HG02981 (cell line): ENCODE data around the gene SGTA.
A peak's percentile ranks its signal among the peaks of the same experiment; 100 is the strongest.

Experiments used
- ATAC-seq: cut with Tn5 transposase; IDR thresholded peaks from one replicate; pipeline ENCODE4 v1.9.1; 2021; ENCODE audit warnings: mild to moderate bottlenecking, moderate library complexity; ENCODE audit not compliant: unreplicated experiment

The SGTA gene

GRCh38 chr19:2756921-2757881 lies 25.9 kb downstream of the SGTA start:
- no peak for ATAC-seq

- ATAC-seq, result no peak
Measured at GRCh38 chr19:2756477-2756876, 26.6 kb downstream of the SGTA start.

GRCh38 chr19:2755811-2756210 lies 27.3 kb downstream of the SGTA start:
- no peak for ATAC-seq

GRCh38 chr19:2755448-2755705 lies 27.7 kb downstream of the SGTA start:
- ATAC-seq, result no peak

GRCh38 chr19:2754659-2755447 lies 28.2 kb downstream of the SGTA start:
- no peak for ATAC-seq

GRCh38 chr19:2751438-2751830 lies 31.6 kb downstream of the SGTA start:
- no peak for ATAC-seq

- no peak for ATAC-seq
Measured at GRCh38 chr19:2750808-2751437, 32.1 kb downstream of the SGTA start.

GRCh38 chr19:2747349-2747748 lies 35.7 kb downstream of the SGTA start:
- no peak for ATAC-seq

GRCh38 chr19:2744113-2744512 lies 39.0 kb downstream of the SGTA start:
- no peak for ATAC-seq

GRCh38 chr19:2743099-2743498 lies 40.0 kb downstream of the SGTA start:
- no peak for ATAC-seq

- ATAC-seq, result no peak
Measured at GRCh38 chr19:2740314-2740656, 42.8 kb downstream of the SGTA start.

- peak; percentile 98 for ATAC-seq
Measured at GRCh38 chr19:2739602-2740313, 43.3 kb downstream of the SGTA start, which contains the start of gene SLC39A3. Gene SLC39A3 (minus strand): TSS chr19:2740017. CDS start chr19:2737257, 2,760 bp downstream.

- ATAC-seq, result no peak
Measured at GRCh38 chr19:2736550-2737190, 46.4 kb downstream of the SGTA start.

GRCh38 chr19:2735374-2735773 lies 47.7 kb downstream of the SGTA start:
- no peak for ATAC-seq

- ATAC-seq, result no peak
Measured at GRCh38 chr19:2734589-2735288, 48.3 kb downstream of the SGTA start.

- ATAC-seq, result no peak
Measured at GRCh38 chr19:2733930-2734588, 49.0 kb downstream of the SGTA start.

- no peak for ATAC-seq
Measured at GRCh38 chr19:2732883-2733282, 50.2 kb downstream of the SGTA start.

GRCh38 chr19:2732157-2732725 lies 50.8 kb downstream of the SGTA start:
- ATAC-seq, result no peak
